Sciatic nerve (tissue), 2 donors: ENCODE measurements around the gene BRD4. TPM values are rescaled to one million over a fixed set of nuclear protein-coding genes. Genes with fewer than 3 reads are reported as not detected.
A peak's percentile ranks its signal among the peaks of the same experiment; 100 is the strongest.

Experiments used
- ATAC-seq: fragments of 200-7000 bp; cut with Tn5 transposase; one replicate; pipeline ENCODE4 v1.9.1; 2020; ENCODE audit warnings: mild to moderate bottlenecking, moderate library complexity
- DNase-seq: peaks from one replicate; pipeline ENCODE4 v3.0.0-alpha.2; 2020; ENCODE audit warnings: low spot score
- intact Hi-C: fragments of 100-400 bp; cut with DNase I; formaldehyde crosslinking; loops from one replicate; pipeline ENCODE4 v1.14.2; 2022
- total RNA-seq: library from RNA; stranded (reverse); fragmentation: NEBNext Ultra II Directional; extraction: Animal tissue kit (Norgen Biotek cat#: 25700); gene quantifications from one replicate; pipeline ENCODE4 v1.2.1, GENCODE V29; 2021
- donor health status: DM: no; HTN: no; CAD: no.
- donor health status: DM: no; HTN: no; CAD: no.

Gene BRD4
- total RNA-seq: 110 TPM

DNA sequence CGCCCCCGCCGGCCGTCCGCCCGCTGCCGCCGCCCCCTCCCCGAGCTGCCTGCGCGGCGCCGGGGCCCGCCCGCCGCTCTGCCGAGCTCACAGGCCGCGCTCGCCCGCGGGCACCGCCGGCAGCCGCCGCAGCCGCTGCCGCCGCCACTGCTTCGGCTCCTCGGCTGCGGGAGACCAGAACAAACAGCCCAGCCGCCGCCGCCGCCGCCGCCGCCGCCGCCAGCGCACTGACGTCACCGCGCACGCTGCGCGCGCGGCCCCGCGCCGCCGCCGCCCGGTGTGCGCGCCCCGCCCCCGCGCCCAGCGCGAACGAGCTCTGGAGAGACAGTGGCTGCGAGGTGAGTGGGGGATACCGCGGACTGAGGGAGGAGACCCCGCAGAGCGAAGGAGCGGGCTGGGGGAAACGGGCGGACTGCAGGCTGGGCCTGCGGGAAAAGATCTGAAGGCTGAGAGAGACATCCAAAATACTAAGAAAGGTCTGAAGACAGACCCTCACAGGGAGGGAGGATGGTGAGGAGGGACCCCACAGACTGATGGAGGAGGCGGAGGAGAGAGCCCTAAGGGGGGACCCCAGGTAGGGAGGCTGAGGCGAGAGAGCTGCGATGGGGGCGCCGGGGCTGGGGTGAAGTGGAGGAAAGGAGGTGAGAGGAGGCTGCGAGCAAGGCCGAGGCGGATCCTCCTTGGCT lies at the start of gene BRD4:
TSS of gene BRD4 (minus strand) at position 229 of the 686 bp plus-strand sequence. CDS start 59,440 bp downstream, outside the sequence.
- ATAC-seq: peak; percentile 85
- DNase-seq: peak; percentile 87
- intact Hi-C loops: no loop called here

DNA sequence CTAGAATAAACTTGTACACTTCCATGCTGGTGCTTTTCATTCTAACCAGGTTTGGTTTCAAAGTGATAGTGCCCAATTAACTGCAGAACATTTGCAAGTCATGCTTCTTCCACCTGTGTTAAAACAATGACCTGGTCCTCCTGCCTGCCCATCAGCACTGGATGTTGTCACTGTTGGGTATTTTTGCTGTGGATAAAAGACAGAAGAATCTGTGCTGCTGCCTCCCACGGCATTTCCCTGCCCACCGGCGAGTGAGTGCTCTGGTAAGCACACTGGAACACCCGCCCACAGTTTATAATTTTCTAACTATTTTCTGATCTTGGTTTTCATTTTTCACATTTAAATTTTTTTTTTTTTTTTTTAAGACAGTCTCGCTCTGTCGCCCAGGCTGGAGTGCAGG lies 49.5 kb upstream of the BRD4 start:
- intact Hi-C loops: no loop called here
- no peak for ATAC-seq

GRCh38 chr19:15381429-15381828 lies 49.1 kb upstream of the BRD4 start:
- no peak for DNase-seq
- intact Hi-C loops: no loop called here
- no peak for ATAC-seq

More for the DNA sequence above, 49.5 kb upstream of the BRD4 start:
- no peak for DNase-seq

GRCh38 chr19:15379999-15380647 lies 47.8 kb upstream of the BRD4 start:
- no peak for DNase-seq
- intact Hi-C loops: no loop called here
- peak; percentile 7 for ATAC-seq

DNA sequence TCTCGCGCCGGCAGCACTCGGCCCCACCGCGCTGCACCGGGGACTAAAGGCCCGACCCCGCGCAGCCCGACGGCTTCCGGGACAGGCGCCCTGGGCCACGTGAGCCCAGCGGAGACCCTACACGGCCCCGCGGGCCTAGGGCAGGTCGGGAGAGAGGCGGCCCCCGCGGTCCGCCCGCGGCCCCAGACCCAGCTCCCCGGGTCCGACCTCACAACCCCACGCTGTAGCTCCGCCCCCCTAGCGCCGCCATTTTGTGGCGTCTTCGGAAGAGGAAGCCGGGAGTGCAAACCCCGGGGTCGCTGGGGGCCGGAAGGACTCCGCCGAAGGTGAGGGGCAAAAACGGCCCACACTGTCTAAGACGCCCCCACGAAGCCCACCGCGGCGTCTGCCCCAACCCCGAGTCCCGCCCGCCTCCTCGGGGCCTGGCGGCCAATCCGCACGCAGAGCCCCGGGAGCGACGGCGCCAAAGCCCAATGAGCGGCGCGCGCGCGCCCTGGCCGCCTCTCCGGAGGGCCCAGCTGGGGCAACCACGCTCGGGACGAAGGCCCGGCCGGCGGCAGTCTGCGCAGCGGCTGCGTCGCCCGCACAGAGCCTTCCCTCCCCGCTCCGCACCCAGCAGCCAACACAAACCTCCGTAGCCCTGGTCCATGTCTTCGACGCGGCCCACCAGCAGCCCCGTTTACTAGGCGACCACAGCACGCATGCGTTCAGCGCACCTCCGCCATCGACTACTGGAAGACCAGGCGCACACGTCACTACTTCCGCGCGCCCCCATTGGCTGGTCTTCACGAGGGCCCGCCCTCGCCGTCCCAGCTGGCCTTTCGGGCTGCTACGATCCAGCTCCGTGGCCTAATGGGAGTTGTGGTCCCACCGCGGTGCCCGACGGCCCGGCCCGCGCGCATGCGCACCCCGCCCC lies 47.0 kb upstream of the BRD4 start, which contains the start of gene AKAP8:
TSS of gene AKAP8 (minus strand) at position 705 of the 916 bp plus-strand sequence. CDS start at position 649, 56 bp downstream.
- intact Hi-C loops: no loop called here
- DNase-seq (peak; percentile 99), ATAC-seq (peak; percentile 98)

GRCh38 chr19:15378534-15379082 lies 46.3 kb upstream of the BRD4 start:
- ATAC-seq (no peak), DNase-seq (no peak)
- intact Hi-C loops: no loop called here

GRCh38 chr19:15374796-15375440 lies 42.6 kb upstream of the BRD4 start:
- ATAC-seq (peak; percentile 0), DNase-seq (no peak)
- intact Hi-C loops: no loop called here

DNA sequence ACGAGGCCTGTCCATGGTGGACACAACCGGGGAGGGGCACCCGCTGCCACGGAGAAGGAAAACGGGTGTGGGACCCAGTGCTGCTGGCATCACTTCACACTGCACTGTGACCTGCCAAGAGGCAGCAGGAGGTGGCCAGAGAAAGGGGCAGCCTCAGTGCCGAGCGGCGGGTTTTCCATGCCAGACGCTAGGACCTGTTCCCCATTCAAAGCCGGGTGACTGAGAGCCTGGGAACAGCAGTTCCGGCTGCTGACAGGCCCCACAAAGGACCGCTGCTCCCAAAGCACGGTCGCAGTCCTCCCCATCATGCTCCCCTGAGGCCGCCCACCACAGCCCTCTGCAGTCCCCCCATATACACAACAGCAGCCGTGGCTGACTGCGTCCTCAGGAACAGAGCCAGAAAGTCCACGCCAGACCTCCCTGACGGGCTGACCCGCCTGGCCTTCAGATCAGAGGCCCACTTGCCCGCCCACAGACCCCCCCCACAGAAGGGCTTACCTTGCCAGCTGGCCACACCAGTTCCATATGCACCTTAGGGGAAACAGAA lies 41.8 kb upstream of the BRD4 start:
- intact Hi-C loops: no loop called here
- no peak for DNase-seq
- no peak for ATAC-seq

DNA sequence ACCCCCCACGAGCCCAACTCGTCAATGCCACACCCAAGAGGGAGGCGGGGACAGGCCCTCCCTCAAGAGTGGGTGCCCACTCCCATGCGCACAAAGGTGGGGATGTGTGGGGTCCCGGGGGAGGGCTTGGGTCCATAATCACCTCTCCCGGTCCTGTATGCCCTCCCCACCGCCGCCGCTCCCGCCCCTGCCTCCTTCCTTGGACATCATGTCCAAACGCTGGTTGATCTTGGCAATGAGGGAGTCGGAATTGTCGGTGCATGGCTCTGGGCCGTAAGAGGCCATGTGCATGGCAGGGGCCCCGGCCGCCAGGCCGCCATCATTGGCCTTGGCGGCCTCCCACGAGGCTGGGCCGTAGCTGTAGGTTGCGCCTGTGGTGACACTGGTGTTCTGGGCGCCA lies 41.3 kb upstream of the BRD4 start:
- ATAC-seq (no peak), DNase-seq (no peak)
- intact Hi-C loops: no loop called here

GRCh38 chr19:15372891-15373301 lies 40.6 kb upstream of the BRD4 start:
- DNase-seq (no peak), ATAC-seq (no peak)
- intact Hi-C loops: no loop called here

- intact Hi-C loops: no loop called here
Observed at GRCh38 chr19:15372470-15372869, 40.1 kb upstream of the BRD4 start.

GRCh38 chr19:15371786-15372380 lies 39.5 kb upstream of the BRD4 start:
- intact Hi-C loops: no loop called here
- DNase-seq: no peak
- ATAC-seq: no peak

More at GRCh38 chr19:15372470-15372869, 40.1 kb upstream of the BRD4 start:
- ATAC-seq (no peak), DNase-seq (no peak)

GRCh38 chr19:15371119-15371518 lies 38.8 kb upstream of the BRD4 start:
- intact Hi-C loops: no loop called here
- DNase-seq (no peak), ATAC-seq (no peak)

GRCh38 chr19:15369594-15369891 lies 37.2 kb upstream of the BRD4 start:
- ATAC-seq: no peak
- DNase-seq: no peak
- intact Hi-C loops: no loop called here

DNA sequence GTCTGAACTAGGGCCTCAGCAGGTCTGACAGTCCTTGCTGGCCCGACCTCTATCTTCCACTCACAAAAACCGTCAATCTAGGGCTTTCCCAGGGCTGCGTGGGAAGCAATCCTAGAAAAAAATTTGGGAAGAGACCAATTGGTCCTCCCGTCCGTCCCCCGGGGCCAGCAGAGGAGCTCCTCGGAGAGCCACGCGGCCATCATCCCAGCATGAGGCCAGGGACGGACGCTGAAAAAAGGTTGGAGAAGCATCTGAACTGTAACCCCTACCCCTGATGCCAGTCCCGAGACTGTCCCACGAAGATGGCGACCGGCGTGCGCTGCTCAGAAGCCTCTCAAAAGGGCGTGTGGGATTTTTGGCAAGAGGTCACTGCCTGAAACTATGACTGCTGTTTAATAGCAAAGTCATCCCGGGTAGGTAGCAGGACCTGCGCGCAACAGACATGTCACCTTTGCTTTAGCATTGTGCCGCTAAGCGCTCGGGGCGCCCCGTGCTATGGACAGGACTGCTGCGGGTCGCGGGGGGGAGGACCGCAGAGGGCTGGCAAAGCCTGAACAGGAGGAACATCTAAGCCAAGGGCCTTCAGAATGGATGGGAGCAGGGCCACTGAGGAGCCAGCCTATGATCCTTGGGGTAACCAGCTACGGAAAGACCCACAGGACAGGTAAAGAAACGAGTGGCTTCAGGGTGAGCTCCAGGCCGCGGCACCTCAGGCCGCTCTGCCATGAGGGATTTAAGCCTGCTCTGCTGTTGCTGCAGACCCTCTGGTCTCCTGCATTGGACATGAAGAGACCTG lies 36.7 kb upstream of the BRD4 start:
- DNase-seq (no peak), ATAC-seq (no peak)
- intact Hi-C loops: no loop called here

DNA sequence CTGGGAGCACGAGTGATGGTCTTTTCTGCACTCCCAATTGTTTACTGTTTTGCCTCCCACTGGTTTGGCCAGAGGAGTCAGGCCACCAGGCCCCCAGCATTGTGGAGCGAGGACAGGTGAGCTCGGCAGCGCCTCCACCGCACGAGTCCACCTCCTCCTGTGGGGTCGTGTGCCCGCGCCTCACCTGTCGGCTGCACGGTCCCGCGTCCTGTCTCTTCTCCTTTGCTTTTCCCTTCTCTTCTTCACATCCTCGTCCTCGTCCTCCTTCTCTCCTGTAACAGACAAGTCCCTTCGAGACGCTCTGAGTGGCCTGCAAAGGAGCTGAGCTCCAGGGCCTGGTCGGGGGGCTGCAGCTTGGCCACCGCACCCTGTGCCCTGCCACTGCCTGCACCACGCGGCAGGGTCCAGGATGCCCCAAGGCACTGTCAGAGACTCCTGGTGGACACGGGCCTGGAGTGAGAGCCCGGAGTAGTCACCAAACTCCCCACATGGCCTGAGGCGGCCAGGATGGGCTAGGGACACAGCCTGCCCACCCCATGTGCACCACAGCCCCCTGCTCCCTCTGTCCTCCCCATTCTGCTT lies 35.8 kb upstream of the BRD4 start:
- ATAC-seq (no peak), DNase-seq (no peak)
- intact Hi-C loops: no loop called here

DNA sequence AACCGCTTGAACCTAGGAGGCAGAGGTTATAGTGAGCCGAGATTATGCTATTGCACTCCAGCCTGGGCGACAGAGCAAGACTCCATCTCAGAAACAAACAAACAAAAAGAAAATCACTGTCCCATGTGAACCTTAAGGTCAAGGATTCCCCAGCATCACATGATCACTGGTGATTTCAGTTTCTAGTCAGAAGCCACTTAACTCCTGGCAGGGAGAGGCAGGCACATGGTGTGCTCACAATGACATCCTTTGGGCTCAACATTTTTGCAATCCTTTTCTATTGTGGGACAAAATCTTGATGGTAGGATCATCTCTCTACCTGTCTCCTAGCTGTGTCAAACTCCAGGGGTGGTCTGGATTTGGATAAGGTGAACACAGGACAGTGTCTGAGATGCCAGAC lies 35.1 kb upstream of the BRD4 start:
- no peak for DNase-seq
- intact Hi-C loops: no loop called here
- ATAC-seq: peak; percentile 36
